H9 (cell line): ENCODE results near the gene WFDC1. TPM values are rescaled to one million over a fixed set of nuclear protein-coding genes. Genes with fewer than 3 reads are reported as not detected.

Source experiments
- DNase-seq: peaks from one replicate; pipeline ENCODE4 v3.0.0-alpha.2; 2017
- H2AFZ ChIP-seq: one replicate; pipeline ENCODE4 v1.6.1; 2013; ENCODE audit warnings: mild to moderate bottlenecking, low read length, control low read depth, moderate library complexity
- H2AK5ac ChIP-seq: 2 replicates; pipeline ENCODE4 v1.6.1; 2013; ENCODE audit warnings: low read length, control low read depth, mixed read lengths; ENCODE audit not compliant: insufficient read length
- H2BK120ac ChIP-seq: one replicate; pipeline ENCODE4 v1.6.1; 2013; ENCODE audit warnings: low read depth, mild to moderate bottlenecking, low read length, control low read depth, inconsistent platforms; ENCODE audit not compliant: poor library complexity, severe bottlenecking
- H2BK12ac ChIP-seq: 2 replicates; pipeline ENCODE4 v1.6.1; 2013; ENCODE audit warnings: low read length, control low read depth, mixed read lengths, low read depth; ENCODE audit not compliant: insufficient read length
- H2BK15ac ChIP-seq: 2 replicates; pipeline ENCODE4 v1.6.1; 2013; ENCODE audit warnings: low read depth, low read length, control low read depth
- H2BK20ac ChIP-seq: one replicate; pipeline ENCODE4 v1.6.1; 2013; ENCODE audit warnings: low read depth, mild to moderate bottlenecking, low read length, control low read depth, inconsistent platforms; ENCODE audit not compliant: poor library complexity, severe bottlenecking
- H2BK5ac ChIP-seq: 2 replicates; pipeline ENCODE4 v1.6.1; 2013; ENCODE audit warnings: low read length, control low read depth, mixed read lengths; ENCODE audit not compliant: insufficient read length
- H3K14ac ChIP-seq: 2 replicates; pipeline ENCODE4 v1.6.1; 2013; ENCODE audit warnings: low read length, control low read depth; ENCODE audit not compliant: insufficient read depth
- H3K18ac ChIP-seq: 2 replicates; pipeline ENCODE4 v1.6.1; 2013; ENCODE audit warnings: low read depth, mild to moderate bottlenecking, mixed read lengths, low read length, control low read depth; ENCODE audit not compliant: insufficient read length
- H3K23ac ChIP-seq: 2 replicates; pipeline ENCODE4 v1.6.1; 2013; ENCODE audit warnings: low read length, control low read depth, mixed read lengths, low read depth; ENCODE audit not compliant: insufficient read length
- H3K23me2 ChIP-seq: 2 replicates; pipeline ENCODE4 v1.6.1; 2013; ENCODE audit warnings: low read depth, mild to moderate bottlenecking, mixed read lengths, low read length, control low read depth; ENCODE audit not compliant: insufficient read length, poor library complexity, severe bottlenecking
- H3K27ac ChIP-seq: 2 replicates; pipeline ENCODE4 v1.5.1; 2013; ENCODE audit warnings: low read length, control low read depth, mixed read lengths, low read depth; ENCODE audit not compliant: insufficient read length
- H3K27me3 ChIP-seq: 2 replicates; pipeline ENCODE4 v1.6.1; 2013; ENCODE audit warnings: low read length, control low read depth, inconsistent platforms; ENCODE audit not compliant: insufficient read depth
- H3K4ac ChIP-seq: 2 replicates; pipeline ENCODE4 v1.6.1; 2013; ENCODE audit warnings: low read depth, mild to moderate bottlenecking, control low read depth, inconsistent platforms, low read length, moderate library complexity
- H3K4me1 ChIP-seq: 2 replicates; pipeline ENCODE4 v1.6.1; 2013; ENCODE audit warnings: low read length, control low read depth, inconsistent platforms; ENCODE audit not compliant: insufficient read depth
- H3K4me2 ChIP-seq: 2 replicates; pipeline ENCODE4 v1.6.1; 2013; ENCODE audit warnings: low read length, control low read depth, mixed read lengths; ENCODE audit not compliant: insufficient read length, insufficient read depth
- H3K56ac ChIP-seq: 2 replicates; pipeline ENCODE4 v1.6.1; 2013; ENCODE audit warnings: low read depth, mild to moderate bottlenecking, mixed read lengths, low read length, control low read depth; ENCODE audit not compliant: insufficient read length
- H3K79me1 ChIP-seq: 2 replicates; pipeline ENCODE4 v1.6.1; 2013; ENCODE audit warnings: low read depth, mild to moderate bottlenecking, moderate library complexity, low read length, control low read depth, inconsistent platforms; ENCODE audit not compliant: insufficient read depth, poor library complexity, severe bottlenecking
- H3K79me2 ChIP-seq: 2 replicates; pipeline ENCODE4 v1.6.1; 2013; ENCODE audit warnings: low read length, control low read depth, inconsistent platforms; ENCODE audit not compliant: insufficient read depth
- H3K9ac ChIP-seq: 2 replicates; pipeline ENCODE4 v1.6.1; 2013; ENCODE audit warnings: low read length, control low read depth, mixed read lengths; ENCODE audit not compliant: insufficient read length; ENCODE audit errors: extremely low read depth
- H3K9me3 ChIP-seq: one replicate; pipeline ENCODE4 v1.6.1; 2013; ENCODE audit warnings: low read depth, low read length, inconsistent platforms; ENCODE audit not compliant: control insufficient read depth
- H3T11ph ChIP-seq: one replicate; pipeline ENCODE4 v1.6.1; 2013; ENCODE audit warnings: mild to moderate bottlenecking, low read length, control low read depth, inconsistent platforms
- H4K20me1 ChIP-seq: one replicate; pipeline ENCODE4 v1.6.1; 2013; ENCODE audit not compliant: control insufficient read depth, insufficient read length, insufficient read depth
- H4K5ac ChIP-seq: 2 replicates; pipeline ENCODE4 v1.6.1; 2013; ENCODE audit warnings: low read depth, mild to moderate bottlenecking, mixed read lengths, low read length, control low read depth; ENCODE audit not compliant: insufficient read length
- H4K8ac ChIP-seq: replicated peaks from 2 replicates; pipeline ENCODE4 v1.6.1; 2013; ENCODE audit warnings: low read length, control low read depth, mixed read lengths, low read depth; ENCODE audit not compliant: insufficient read length
- H4K91ac ChIP-seq: 2 replicates; pipeline ENCODE4 v1.6.1; 2013; ENCODE audit warnings: low read depth, mild to moderate bottlenecking, moderate library complexity, mixed read lengths, low read length, control low read depth; ENCODE audit not compliant: insufficient read length
- H3K27ac Mint-ChIP-seq, 3 experiments: 2 replicates in 2 of 3; 3 replicates in 1 of 3; pipeline ENCODE4 v1.8.0; 2020 to 2021; ENCODE audit warnings: mixed read lengths in 3 of 3, mild to moderate bottlenecking in 1 of 3, moderate library complexity in 1 of 3
- H3K27me3 Mint-ChIP-seq: 2 replicates; pipeline ENCODE4 v1.8.0; 2021; ENCODE audit warnings: low read depth, mild to moderate bottlenecking, moderate library complexity, mixed read lengths
- H3K36me3 Mint-ChIP-seq, 3 experiments: 2 replicates in 2 of 3; 3 replicates in 1 of 3; pipeline ENCODE4 v1.8.0; 2020 to 2021; ENCODE audit warnings: low read depth in 3 of 3, mixed read lengths in 3 of 3; ENCODE audit not compliant: insufficient read depth in 1 of 3
- H3K4me1 Mint-ChIP-seq, 2 experiments: 2 replicates each; pipeline ENCODE4 v1.8.0; 2020; ENCODE audit warnings: mixed read lengths in 2 of 2
- H3K4me3 Mint-ChIP-seq, 2 experiments: 2 replicates in 1 of 2; 3 replicates in 1 of 2; pipeline ENCODE4 v1.8.0; 2020 to 2021; ENCODE audit warnings: mild to moderate bottlenecking in 2 of 2, mixed read lengths in 2 of 2, moderate library complexity in 1 of 2
- H3K9me3 Mint-ChIP-seq, 2 experiments: 2 replicates in 1 of 2; 3 replicates in 1 of 2; pipeline ENCODE4 v1.8.0; 2020; ENCODE audit warnings: mild to moderate bottlenecking in 2 of 2, mixed read lengths in 2 of 2, moderate library complexity in 1 of 2
- CTCF ChIP-seq: fragments of 200-600 bp; sonication (generic); conservative IDR thresholded peaks from 3 replicates; pipeline ENCODE4 v1.8.0; 2021; ENCODE audit warnings: antibody characterized with exemption, mild to moderate bottlenecking
- WGBS: extraction: QIAGEN DNeasy Blood & Tissue Kit; methylation state at CpG from one replicate; pipeline ENCODE4 v1.1.7; 2013; ENCODE audit warnings: missing lambda C conversion rate, low lambda C conversion rate, mixed read lengths; ENCODE audit not compliant: insufficient read length; ENCODE audit errors: extremely low coverage; 5-methylcytosine and 5-hydroxymethylcytosine counted together
- total RNA-seq: library from RNA; stranded (reverse); gene quantifications from 2 replicates; pipeline ENCODE4 v1.2.1, GENCODE V29; 2021

The WFDC1 gene
- total RNA-seq, 1 experiment from 2014 or later, result 0.24 TPM

- peaks cover 4% of the 10 kb centered on the region; the same call in 1 of the 2 replicates for H3K27me3 Mint-ChIP-seq
- no peaks in the 10 kb centered on the region for H3K9me3 Mint-ChIP-seq
- no peak overlapping the region for H3K9ac ChIP-seq
- H3K27ac ChIP-seq, result no peak overlapping the region
- H3K79me2 ChIP-seq, result no peaks in the 10 kb centered on the region
- no peaks in the 10 kb centered on the region for H4K20me1 ChIP-seq
- no peak overlapping the region for H2BK12ac ChIP-seq
- H3K14ac ChIP-seq, result no peak overlapping the region
- H3K9me3 ChIP-seq, result no peaks in the 10 kb centered on the region
- no CpG with 5 or more reads among the region's 10 CpGs for WGBS
- no peak for DNase-seq
- no peak overlapping the region for H2BK20ac ChIP-seq
- no peak overlapping the region for H2AK5ac ChIP-seq
- no peak overlapping the region for H4K91ac ChIP-seq
- no peak overlapping the region for H3K27ac Mint-ChIP-seq
- no peak for TF ChIP-seq CTCF
- H3K23ac ChIP-seq, result no peak overlapping the region
- H2BK15ac ChIP-seq, result no peak overlapping the region
- no peak overlapping the region for H2AFZ ChIP-seq
- H3T11ph ChIP-seq, result no peak overlapping the region
- no peak overlapping the region for H2BK120ac ChIP-seq
- H3K36me3 Mint-ChIP-seq, result no peaks in the 10 kb centered on the region
- H3K4me1 Mint-ChIP-seq, result peaks cover 9% of the 10 kb centered on the region in 2 experiments
- no peak overlapping the region for H3K18ac ChIP-seq
- no peak overlapping the region for H4K5ac ChIP-seq
- H4K8ac ChIP-seq, result no peak overlapping the region
- H2BK5ac ChIP-seq, result no peak overlapping the region
- H3K4me2 ChIP-seq, result no peak overlapping the region
- H3K23me2 ChIP-seq, result no peaks in the 10 kb centered on the region
- H3K27me3 ChIP-seq, result no peaks in the 10 kb centered on the region
- H3K4me3 Mint-ChIP-seq, result no peak overlapping the region
- H3K4me1 ChIP-seq, result no peaks in the 10 kb centered on the region; the same call in 1 of the 2 replicates
- H3K4ac ChIP-seq, result no peak overlapping the region
- no peak overlapping the region for H3K56ac ChIP-seq
- H3K79me1 ChIP-seq, result no peaks in the 10 kb centered on the region
These were observed 24.1 kb upstream of the WFDC1 start for GRCh38 chr16:84270531-84270930.
